Kasumi-1 (cell line): ENCODE data around the gene STAG3.
"Not testable (repeated sequence)": the region's sequence is repeated elsewhere in the genome, so short reads cannot be mapped to it uniquely, and the experiment has no call there.

ENCODE experiments used
- DNase-seq, 2 experiments: peaks; one replicate each; lab custom pipeline; 2025; lab: John Stamatoyannopoulos, UW

Gene STAG3

GRCh38 chr7:100247152-100247757 lies 69.5 kb downstream of the STAG3 start:
- no peak for DNase-seq

DNA sequence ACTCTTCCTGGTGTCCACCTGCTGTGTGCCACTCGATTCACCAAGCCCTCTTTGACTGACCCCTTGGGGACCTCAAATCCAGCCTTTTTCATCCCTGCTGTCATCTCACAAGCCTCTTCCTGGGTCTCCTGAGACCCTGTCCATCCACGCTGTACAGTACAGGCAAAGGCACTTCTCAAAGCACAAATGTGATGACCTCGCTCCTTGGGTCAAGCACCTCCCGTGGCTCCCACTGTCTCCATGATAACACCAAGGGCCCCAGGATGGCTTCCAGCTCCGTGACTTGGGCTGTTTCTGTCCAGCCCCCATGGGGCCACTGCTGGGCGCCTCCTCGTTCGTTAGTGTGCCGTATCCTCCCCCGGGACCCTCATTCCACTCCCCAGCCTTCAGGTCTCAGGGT lies 70.8 kb downstream of the STAG3 start:
- no peak for DNase-seq

GRCh38 chr7:100257017-100257416 lies 79.3 kb downstream of the STAG3 start:
- DNase-seq = no peak

GRCh38 chr7:100259984-100260383 lies 82.3 kb downstream of the STAG3 start:
- DNase-seq = not testable (repeated sequence)

GRCh38 chr7:100262896-100263295 lies 85.2 kb downstream of the STAG3 start:
- not testable (repeated sequence) for DNase-seq
